ENCODE results near the gene WDCP.
"Not testable (repeated sequence)": the region's sequence is repeated elsewhere in the genome, so short reads cannot be mapped to it uniquely, and the experiment has no call there.

WDCP gene

DNA sequence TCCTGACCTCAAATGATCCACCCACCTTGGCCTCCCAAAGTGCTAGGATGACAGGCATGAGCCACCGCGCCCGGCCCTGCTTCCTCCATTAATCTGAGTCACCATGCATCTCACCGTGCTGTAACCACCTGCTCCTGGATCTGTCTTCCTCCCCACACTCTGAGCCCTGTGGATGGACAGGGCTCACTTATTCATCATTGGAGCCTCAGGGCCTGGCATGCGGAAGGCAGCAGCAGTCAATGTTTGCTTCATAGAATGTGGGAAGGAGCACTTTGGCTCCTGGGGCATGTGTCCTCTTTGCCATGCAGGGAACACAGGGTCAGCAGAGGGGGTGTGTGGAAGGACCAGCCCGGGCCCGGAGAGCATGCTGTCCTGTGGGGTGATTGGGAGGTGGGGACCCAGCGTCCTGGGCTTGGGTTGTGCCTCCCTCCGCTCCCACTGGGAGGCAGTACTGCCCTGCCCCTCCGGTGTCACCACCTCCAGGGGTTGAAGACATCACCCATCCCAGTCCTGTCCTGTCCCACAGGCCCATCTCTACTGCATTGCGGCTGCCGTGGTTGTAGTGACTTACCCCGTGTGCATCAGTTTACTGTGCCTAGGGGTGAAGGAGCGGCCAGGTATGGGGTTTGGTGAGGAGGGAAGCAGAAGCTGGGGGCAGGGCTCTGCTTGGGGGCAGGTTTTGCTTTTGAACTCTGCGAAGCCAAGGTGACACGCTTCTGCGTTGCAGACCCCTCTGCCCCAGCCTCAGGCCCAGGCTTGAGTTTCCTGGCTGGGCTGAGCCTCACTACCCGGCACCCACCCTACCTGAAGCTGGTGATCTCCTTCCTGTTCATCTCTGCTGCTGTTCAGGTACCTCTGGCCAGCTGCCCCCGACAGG lies 25.8 kb downstream of the WDCP start:
- DNase-seq: no peak

DNA sequence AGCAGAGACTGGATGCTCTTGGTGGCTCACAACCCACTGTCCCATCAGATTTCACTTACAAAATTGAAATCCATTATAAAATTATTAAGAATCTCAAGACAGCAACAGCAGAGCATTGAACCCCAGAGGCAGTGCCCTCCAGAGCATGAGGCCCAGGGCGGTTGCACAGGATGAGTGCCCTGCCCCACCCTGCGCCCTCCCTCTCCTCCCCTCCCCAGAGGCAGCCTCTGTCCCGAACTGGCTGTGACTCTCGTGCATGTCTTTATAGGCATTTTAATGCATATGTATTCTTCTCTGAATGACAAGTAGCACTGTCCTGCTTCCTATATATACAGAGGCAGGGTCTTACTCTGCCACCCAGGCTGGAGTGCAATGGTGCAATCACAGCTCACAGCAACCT lies 26.9 kb downstream of the WDCP start:
- no peak for DNase-seq

DNA sequence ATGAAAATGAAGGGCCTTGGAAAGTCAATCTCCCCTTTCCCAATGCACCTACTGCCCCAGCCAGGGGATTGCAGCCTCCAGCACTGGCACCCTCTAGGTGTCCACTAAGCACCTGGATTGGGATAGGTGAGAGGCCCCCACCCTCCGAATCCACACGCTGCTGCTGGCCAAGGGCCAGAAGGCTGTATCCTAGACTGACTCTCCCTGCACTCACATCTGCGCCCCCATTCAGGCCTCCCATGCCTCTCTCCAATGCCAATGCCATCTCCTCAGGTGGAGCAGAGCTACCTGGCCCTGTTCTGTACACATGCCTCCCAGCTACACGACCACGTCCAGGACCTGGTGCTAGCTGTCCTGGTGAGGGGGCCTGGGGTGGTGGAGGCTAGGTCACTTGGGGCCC lies 27.5 kb downstream of the WDCP start:
- no peak for DNase-seq

DNA sequence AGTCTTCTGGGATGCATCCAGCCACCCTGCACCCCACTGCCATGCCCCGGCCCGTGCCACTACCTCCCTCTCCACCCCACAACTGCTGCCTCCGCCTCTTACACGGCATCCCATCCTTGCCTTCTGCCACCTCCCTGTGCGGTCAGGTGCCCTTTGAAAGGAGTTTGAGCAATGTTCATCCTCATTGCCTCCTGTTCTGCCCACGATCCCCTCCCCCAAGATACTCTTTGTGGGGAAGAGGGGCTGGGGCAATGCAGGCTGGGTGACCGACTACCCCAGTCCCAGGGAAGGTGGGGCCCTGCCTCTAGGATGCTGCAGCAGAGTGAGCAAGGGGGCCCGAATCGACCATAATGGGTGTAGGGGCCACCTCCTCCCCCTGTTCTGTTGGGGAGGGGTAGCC lies 28.9 kb downstream of the WDCP start:
- DNase-seq: no peak

DNA sequence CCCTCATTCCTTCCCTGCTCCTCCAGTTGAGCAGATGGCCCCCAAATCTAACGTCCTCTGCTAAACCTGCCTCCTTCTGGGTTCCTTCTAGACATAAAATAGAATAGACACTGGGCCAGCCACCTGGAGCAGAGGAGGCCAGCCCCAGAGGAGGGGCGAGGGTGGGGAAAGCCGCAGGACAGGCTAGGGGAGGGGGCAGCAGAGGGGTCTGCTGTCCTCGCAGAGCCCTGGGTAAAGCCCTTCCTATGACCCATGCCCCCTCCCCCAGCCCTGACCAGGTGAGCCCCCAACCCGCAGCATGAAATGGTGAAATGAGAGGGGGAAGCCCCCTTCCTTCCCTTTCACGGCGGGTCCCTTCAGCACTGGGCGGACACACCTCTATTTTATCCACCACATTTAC lies 29.5 kb downstream of the WDCP start:
- no peak for DNase-seq

DNA sequence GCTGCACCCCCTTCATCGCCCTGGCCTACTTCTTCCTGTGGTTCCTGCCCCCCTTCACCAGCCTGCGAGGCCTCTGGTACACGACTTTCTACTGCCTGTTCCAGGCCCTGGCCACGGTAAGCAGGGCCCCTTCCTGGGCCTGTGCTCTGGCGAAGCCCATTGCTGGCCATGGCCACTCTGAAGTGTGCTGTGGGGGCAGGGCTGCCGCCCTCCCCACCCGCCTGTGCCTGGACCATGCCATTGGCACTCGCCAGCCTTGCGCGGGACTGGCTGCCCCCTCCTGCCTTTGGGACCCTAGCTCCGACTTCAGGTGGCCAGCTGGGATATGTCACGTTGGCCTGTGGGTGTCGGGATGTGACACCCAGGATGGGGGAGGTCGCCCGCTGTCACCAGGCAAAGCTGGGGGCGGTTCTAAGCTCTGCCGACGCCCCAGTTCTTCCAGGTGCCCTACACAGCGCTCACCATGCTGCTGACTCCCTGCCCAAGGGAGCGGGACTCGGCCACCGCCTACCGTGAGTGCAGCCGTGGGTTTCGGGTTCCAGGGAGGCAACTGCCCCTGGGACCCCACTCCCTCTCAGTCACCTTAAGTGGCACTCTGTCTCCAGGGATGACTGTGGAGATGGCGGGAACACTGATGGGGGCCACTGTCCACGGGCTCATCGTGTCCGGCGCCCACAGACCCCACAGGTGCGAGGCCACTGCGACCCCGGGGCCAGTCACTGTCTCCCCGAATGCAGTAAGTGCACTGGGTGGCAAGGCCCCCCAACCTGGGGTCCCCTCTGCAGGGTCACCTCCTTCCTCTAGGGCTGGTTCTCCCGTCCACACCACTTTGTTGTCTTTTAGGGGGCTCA lies 30.1 kb downstream of the WDCP start:
- DNase-seq: no peak

DNA sequence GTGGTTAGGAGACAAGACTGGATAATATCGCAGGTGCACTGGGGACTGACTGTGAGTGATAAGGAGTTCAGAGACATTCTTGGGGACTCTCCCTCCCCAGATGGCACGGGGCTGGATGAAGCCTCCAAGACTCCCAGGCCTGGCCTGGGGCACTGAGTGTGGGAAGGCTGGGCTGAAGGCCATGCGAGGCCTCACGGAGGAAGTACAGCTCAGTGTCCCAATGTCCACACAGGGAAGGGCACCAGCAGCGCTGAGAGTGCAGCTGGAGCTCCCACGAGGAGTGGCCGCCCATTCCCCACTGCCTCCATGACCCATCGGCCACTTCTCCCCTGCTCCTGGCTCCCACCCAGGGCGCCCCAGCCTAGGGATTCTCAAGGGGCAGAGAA lies 30.8 kb downstream of the WDCP start:
- no peak for DNase-seq

DNA sequence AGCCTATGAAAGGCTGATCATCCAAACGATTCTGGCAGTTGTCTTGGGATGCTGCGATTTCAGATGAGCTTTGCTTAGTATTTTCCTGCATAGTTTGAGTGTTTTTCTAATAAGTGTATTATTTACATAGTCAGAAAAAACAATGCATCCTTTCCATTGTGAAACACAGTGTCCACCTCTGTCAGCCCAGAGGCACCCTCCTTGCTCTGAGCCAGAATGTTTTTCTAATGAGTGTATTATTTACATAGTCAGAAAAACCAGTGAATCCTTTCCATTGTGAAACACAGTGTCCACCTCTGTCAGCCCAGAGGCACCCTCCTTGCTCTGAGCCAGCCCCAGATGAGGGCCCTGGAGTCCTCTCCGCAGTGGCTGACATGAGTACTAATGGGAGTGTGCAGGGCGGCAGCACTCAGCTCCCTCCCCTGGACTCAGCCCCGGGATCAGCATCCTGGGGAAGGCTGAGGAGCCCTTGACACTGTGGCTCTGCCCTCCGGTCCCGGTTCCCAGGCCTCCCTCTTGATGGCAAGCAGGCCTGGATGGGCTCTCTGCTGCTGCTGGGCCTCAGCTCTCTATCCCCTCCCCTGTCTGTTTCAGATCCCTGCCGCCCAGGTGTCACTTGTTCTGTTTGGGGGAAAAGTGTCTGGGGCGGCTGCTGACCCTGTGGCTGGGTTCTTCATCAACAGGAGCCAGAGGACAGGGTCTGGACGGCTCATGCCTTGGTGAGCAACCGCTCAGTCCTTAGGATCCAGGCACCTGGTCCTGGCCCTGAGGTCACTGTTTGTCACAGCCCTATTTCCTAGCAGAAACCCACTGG lies 31.4 kb downstream of the WDCP start:
- no peak for DNase-seq

DNA sequence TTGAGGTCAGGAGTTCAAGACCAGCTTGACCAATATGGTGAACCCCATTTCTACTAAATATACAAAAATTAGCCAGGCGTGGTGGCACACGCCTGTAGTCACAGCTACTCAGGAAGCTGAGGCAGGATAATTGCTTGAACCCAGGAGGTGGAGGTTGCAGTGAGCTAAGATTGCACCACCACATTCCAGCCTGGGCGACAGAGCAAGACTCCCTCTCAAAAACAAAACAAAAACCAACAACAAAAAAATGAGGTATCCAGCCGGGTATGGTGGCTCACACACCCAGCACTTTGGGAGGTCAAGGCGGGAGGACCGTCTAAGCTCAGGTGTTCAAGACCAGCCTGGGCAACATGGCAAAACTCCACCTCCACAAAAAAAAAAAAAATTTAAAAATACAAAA lies 32.3 kb downstream of the WDCP start:
- not testable (repeated sequence) for DNase-seq

DNA sequence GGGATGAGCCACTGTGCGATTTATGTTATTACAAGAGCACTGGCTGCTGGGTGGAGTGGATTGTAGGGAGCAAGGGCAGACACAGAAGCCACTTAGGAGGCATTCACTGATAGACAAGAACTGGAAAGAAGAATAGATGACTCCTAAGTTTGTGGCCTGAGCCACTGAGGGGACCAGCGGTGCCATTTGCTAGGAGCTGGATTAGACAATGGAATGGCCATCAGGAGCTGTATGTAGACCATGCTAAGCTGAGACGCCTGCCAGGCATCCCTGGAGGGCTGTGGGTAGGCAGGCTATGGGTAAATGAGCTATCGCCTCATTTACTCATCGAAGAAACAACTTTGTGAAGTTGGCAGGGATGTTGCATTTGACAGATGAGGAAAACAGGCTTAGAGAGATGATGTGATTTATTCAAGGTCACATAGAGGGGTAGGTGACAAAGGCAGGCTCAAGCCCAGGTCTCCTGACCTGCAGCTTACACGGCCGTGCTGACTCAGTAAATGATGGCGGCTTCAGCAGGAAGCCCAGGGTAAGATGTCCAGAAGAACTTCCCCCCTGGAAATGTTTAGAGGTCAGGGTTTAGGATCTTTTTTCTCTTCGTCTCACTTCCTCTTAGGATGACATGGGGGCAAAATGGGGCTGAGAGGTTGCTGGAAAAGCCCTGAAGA lies 34.5 kb downstream of the WDCP start:
- DNase-seq: no peak

DNA sequence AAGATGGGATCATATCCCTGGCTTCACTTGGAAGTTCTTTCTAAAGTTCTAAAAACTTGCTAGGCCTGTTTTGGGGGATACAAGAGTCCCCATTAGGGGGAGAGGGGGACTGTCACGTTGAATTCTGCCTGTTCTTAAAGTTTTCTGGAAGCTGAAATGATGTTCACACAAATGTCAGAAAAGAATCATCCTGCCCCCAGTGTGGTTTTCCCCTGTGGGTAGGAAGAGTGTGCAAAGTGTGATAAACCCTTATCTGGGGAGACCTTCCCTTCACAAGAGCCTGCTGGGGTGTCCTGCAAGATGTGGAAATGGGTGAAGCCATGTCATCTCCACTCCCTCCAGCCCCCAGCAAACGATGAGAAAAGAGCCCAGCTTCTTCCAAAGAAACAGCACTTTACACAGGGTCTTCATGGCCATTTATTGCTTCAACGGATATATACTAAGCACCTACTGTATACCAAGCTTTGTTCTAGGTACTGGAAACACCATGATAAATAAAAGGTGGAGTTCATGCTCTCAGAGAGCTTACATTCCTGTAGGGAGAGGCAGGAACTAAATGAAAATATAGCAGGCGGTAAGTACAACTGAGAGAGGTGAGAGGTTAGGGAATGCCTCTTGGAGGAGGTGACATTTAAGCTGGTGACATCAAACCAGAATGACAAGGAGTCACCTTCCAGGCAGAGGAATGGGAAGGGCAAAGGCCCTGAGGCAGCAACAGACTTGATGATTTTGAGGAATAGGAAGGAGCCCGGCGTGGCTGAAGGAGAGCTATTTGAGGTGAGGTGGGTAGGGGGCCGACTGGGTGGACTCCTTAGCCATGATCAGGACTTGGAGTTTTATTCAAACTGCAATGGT lies 35.7 kb downstream of the WDCP start:
- DNase-seq: no peak

DNA sequence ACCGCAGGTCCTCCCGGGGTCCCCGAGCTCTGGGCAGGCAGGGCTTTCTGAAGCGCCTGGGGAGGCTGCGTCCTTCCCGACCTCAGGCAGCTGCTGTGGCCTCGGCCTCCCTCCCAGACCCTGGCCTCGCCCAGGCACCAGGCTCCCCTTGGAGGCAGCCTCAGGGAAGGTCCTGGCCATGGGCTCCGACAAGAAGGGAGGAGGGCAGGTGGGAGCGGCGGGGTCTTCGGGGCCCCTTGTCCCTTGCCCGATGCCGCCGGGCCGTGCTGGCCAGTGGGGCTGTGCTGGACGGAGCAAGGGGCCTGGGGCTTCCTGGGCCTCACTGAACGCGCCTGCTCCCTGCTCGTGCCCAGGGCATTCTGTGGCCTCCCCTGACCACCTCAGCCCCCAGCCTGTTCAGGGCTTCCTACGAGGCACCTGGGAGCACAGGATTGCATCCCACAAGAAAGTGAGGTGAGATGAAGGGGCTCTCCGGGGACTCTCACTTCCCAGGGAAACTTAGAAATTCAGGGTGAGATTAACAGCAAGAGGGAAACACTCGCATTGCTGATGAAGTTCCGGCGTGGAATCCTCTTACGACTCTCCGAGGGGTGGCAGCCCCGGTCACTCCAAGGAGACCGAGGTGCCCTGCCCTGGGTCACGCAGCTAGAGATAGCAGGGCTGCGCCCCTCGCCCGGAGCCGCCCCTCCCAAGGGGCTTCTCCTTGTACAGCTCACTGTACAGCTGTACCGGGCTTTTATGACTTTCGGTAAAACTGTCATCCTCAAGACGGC lies 36.5 kb downstream of the WDCP start:
- peak; percentile 67 for DNase-seq

DNA sequence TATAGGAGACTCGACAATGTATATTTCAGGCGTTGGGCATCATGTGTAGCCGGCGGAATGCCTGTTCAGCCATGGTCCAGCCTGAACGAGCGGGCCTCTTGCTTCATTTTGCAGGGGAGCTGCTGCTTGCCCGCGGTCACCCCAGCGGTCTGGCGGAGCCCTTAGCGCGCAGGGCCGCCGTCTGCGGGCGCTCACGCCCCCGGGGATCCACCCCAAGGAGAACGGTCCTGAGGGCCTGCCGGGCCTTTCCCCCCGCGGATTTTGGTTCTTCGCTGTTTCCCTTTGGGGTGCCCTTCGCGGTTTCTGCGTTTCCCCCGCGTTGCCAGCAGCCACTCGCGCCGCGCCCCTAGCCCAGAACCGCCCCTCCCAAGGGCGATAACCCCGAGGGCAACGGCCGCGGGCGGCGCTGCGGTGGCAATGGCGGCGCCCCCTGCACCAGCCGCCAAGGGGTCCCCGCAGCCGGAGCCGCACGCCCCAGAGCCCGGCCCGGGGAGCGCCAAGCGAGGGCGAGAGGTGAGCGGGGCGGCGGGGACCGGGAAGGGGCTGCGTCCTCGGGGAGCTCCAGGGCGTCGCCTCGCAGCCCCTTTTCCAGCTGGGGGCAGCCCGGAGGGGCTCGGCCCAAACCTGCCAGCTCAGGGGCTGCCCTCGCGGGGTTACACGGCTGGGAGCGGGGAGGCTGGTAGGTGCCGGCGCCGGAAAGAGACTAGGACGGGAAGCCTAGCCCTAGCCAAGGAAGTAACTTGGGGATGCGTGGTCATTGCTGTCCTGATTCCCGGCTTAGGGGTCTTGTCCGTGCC lies 37.3 kb downstream of the WDCP start, which contains the start of gene MFSD2B:
MFSD2B (plus strand) TSS at position 406 of the 797 bp plus-strand sequence; CDS start at position 418, 12 bp downstream.
- DNase-seq: peak; percentile 64

DNA sequence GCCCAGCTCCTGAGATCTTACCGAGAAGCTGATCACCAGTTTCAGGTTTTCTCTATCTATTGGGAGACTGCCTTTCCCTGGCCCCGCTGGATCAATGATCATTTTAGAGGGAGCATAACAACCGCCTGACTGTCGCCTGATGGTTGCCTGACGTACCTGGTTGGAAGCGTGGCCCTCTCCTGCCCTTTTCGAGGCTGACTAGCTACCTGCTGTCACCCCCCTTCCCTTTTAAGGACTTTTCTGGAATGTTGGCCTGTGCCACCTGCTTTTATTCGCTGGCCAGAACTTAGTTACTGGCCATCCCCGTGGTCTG lies 37.9 kb downstream of the WDCP start:
- DNase-seq: no peak

DNA sequence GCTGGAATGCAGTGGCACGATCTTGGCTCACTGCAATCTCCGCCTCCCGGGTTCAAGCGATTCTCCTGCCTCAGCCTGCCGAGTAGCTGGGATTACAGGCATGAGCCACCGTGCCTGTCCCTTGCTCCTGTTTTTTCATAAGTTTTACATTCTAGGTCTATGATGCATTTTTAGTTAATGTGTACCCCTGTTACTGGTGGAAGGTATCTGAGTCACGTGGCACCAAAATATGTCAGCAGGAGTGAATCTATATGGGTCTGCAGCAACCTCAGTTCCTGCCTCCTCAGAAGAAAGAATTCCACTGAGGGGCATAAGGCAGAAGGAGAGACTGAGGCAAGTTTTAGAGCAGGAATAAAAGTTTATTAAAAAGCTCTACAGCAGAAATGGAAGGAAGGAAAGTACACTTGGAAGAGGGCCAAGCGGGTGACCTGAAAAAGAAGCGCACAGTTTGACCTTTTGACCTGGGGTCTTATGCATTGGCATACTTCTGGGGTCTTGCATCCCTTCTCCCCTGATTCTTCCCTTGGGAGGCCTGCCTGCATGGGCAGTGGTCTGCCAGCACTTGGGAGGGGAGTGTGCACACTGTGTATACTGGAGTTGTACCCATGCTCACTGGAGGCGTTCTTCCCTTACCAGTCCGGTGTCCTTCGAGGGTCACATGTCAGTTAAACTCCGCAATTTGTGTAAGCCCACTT lies 38.4 kb downstream of the WDCP start:
- no peak for DNase-seq

DNA sequence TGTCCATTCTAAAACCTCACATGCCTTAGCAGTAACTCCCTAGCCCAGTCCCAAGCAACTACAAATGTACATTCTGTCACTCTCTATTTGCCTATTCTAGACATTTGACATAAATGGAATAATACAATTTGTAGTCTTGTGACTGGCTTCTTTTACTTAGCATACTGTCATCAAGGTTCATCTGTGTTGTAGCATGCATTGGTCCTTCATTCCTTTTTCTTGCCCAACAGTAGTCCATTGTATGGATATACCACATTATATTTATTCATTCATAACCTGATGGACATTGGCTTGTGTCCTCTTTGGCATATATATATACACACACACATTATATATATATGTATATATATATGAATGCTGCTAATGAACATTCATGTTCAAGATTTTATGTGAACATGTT lies 39.5 kb downstream of the WDCP start:
- no peak for DNase-seq

DNA sequence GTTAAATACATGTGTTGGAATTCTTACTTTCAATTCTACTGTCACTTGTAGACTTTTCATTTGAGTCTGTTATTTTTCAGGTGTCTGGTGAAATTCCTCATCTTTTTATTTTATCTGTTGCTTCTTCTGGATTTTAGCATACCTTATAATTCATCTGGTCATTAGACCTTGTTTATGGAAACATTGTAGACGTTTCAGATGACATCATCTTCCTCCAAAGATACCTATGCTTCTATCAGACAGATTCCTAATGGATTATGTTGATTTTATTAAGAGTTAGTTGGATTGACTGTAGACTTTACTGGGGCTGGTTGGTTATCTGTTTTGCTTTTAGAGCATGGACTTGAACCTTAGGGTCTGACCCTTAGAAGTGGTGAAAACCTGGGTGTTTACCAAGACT lies 52.6 kb downstream of the WDCP start:
- DNase-seq: no peak

DNA sequence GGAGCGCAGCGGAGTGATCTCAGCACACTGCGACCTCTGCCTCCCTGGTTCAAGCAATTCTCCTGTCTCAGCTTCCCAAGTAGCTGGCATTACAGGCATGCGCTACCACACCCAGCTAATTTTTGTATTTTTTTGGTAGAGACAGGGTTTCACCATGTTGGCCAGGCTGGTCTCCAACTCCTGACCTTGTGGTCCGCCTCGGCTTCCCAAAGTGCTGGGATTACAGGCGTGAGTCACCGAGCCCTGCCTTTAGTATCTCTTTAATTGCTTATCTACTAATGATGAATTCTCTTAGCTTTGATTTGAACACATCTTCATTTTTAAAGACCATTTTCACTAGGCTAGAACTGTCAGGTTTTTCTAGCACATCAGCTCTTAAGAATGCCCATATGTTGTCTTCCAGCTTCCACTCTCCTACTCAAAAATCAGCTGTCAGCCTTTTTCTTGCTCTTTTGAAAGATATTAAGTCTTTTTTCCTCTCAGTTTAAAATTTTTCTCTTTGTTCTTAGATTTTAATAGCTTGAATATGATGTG lies 53.4 kb downstream of the WDCP start:
- DNase-seq: no peak

DNA sequence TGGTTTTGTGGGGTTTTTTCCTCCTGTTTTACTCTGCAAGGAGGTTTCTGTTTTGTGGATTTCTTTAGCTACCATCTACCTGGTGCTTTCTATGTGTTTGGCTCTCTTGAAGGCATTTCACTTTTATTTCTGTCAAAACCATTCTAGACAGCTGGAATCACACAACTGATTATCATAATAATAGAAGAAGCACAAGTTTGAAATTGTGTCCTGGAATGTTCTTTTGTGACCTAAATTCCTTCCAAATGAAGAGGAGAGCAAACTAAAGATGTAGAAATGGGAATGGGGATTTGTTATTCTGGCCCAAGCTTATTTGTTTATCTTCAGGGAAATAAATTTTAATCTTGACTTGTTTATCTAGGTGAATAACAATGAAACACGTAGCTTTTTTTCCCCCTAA lies 54.3 kb downstream of the WDCP start:
- no peak for DNase-seq

All from retina (tissue), 1 donor.